Measurements from ENCODE around the gene DDX3X.
"Not testable (repeated sequence)": the region's sequence is repeated elsewhere in the genome, so short reads cannot be mapped to it uniquely, and the experiment has no call there.

DDX3X gene

GRCh38 chrX:41313419-41313818 lies 20.5 kb upstream of the DDX3X start:
- no peak for DNase-seq (ENCODE audit: low spot score)
- in situ Hi-C loops (cut with MboI; ENCODE audit: low sequenced_read_pairs, unreplicated experiment), result no loop called here
- TF ChIP-seq, protein P1, sequence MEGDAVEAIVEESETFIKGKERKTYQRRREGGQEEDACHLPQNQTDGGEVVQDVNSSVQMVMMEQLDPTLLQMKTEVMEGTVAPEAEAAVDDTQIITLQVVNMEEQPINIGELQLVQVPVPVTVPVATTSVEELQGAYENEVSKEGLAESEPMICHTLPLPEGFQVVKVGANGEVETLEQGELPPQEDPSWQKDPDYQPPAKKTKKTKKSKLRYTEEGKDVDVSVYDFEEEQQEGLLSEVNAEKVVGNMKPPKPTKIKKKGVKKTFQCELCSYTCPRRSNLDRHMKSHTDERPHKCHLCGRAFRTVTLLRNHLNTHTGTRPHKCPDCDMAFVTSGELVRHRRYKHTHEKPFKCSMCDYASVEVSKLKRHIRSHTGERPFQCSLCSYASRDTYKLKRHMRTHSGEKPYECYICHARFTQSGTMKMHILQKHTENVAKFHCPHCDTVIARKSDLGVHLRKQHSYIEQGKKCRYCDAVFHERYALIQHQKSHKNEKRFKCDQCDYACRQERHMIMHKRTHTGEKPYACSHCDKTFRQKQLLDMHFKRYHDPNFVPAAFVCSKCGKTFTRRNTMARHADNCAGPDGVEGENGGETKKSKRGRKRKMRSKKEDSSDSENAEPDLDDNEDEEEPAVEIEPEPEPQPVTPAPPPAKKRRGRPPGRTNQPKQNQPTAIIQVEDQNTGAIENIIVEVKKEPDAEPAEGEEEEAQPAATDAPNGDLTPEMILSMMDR (IDR thresholded peaks at IDR 0.05; ENCODE audit: borderline replicate concordance, control extremely low read depth, extremely low read depth, insufficient read depth, missing control alignments), result no peak

GRCh38 chrX:41314204-41314603 lies 19.8 kb upstream of the DDX3X start:
- in situ Hi-C loops (cut with MboI; ENCODE audit: low sequenced_read_pairs, unreplicated experiment), result no loop called here
- no peak for DNase-seq (ENCODE audit: low spot score)
- TF ChIP-seq, protein P1 (IDR thresholded peaks at IDR 0.05; ENCODE audit: borderline replicate concordance, control extremely low read depth, extremely low read depth, insufficient read depth, missing control alignments), result no peak

DNA sequence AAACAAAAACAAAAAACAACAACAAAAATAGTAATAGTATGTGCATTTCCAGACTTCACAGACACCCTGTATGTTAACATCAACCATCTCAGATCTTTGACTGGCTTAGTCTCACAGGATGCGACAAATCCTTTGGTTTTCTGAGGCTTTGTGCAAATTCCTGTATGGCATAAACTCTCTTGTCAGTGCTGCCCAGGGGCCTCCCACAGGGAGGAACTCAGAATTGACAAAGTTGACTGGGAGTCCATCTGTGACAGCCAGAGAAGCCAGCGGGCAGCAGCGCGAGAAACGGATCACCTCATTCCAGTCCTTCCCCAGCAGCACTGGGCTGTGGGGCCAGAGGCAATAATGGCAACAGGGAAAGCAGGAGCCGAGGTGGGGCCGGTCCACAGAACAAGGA lies 19.1 kb upstream of the DDX3X start:
- in situ Hi-C loops (cut with MboI; ENCODE audit: low sequenced_read_pairs, unreplicated experiment), result no loop called here
- no peak for DNase-seq (ENCODE audit: low spot score)
- TF ChIP-seq, protein P1 (IDR thresholded peaks at IDR 0.05; ENCODE audit: borderline replicate concordance, control extremely low read depth, extremely low read depth, insufficient read depth, missing control alignments), result no peak

GRCh38 chrX:41316266-41316665 lies 17.7 kb upstream of the DDX3X start:
- in situ Hi-C loops (cut with MboI; ENCODE audit: low sequenced_read_pairs, unreplicated experiment); DNase-seq (ENCODE audit: low spot score): not testable (repeated sequence)

DNA sequence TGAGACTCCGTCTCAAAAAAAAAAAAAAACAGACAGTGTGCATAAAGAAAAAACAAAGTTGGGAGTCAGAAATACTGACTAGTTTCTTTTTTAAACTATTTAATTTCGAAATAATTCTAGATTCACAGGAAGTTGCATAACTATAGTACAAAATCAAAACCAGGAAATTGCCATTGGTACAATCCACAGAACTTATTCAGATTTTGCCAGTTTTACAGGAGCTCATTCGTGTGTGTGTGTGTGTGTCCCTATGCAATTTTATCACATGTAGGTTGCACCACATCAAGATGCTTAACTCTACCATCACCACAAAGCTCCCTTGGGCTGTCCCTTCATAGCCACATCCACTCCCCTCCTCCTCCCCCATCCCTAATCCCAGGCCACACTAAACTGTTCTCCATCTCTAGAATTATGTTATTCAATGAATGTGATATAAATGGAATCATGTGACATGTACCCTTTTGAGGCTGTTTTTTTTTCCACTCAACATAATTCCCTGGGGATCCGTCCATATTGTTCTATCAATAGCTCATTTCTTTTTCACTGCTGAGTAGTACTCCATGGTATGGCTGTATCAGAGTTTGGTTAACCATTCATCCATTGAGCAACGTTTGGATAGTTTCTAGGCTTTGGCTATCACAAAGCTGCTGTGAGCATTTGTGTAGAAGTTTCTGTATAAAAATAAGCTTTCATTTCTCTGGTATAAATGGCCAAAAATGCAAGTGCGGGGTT lies 16.3 kb upstream of the DDX3X start:
- TF ChIP-seq, protein P1 (IDR thresholded peaks at IDR 0.05; ENCODE audit: borderline replicate concordance, control extremely low read depth, extremely low read depth, insufficient read depth, missing control alignments), result no peak
- in situ Hi-C loops (cut with MboI; ENCODE audit: low sequenced_read_pairs, unreplicated experiment), result no loop called here
- DNase-seq (ENCODE audit: low spot score), result no peak

- in situ Hi-C loops (cut with MboI; ENCODE audit: low sequenced_read_pairs, unreplicated experiment), result no loop called here
- TF ChIP-seq, protein P1 (IDR thresholded peaks at IDR 0.05; ENCODE audit: borderline replicate concordance, control extremely low read depth, extremely low read depth, insufficient read depth, missing control alignments), result no peak
Measured at GRCh38 chrX:41320393-41320792, 13.6 kb upstream of the DDX3X start.

GRCh38 chrX:41322821-41323603 lies 10.9 kb upstream of the DDX3X start:
- no peak for DNase-seq (ENCODE audit: low spot score)
- in situ Hi-C loops (cut with MboI; ENCODE audit: low sequenced_read_pairs, unreplicated experiment), result no loop called here
- TF ChIP-seq, protein P1 (IDR thresholded peaks at IDR 0.05; ENCODE audit: borderline replicate concordance, control extremely low read depth, extremely low read depth, insufficient read depth, missing control alignments), result no peak

More at GRCh38 chrX:41320393-41320792, 13.6 kb upstream of the DDX3X start:
- DNase-seq (ENCODE audit: low spot score), result no peak
